Loucy (cell line): Measurements from ENCODE around the gene CYFIP2.

Source experiments
- H2AFZ ChIP-seq: fragments of 200-600 bp; sonication (generic); 2 replicates; pipeline ENCODE4 v1.6.0; 2016; ENCODE audit warnings: antibody characterized with exemption, mild to moderate bottlenecking, low read length, moderate library complexity
- H3F3A ChIP-seq: fragments of 200-600 bp; 2 replicates; pipeline ENCODE4 v1.6.0; 2016; ENCODE audit warnings: antibody characterized with exemption, low read depth, mild to moderate bottlenecking
- H3K27me3 ChIP-seq: fragments of 200-600 bp; sonication (generic); 2 replicates; pipeline ENCODE4 v1.6.1; 2014; ENCODE audit warnings: low read length, mild to moderate bottlenecking; ENCODE audit not compliant: insufficient read depth, poor library complexity, severe bottlenecking
- H3K36me3 ChIP-seq: fragments of 200-600 bp; sonication (generic); 2 replicates; pipeline ENCODE4 v1.6.1; 2016; ENCODE audit warnings: low read length; ENCODE audit not compliant: insufficient read depth
- H3K4me1 ChIP-seq: fragments of 200-600 bp; sonication (generic); 2 replicates; pipeline ENCODE4 v1.5.1; 2014; ENCODE audit warnings: low read length, mild to moderate bottlenecking; ENCODE audit not compliant: insufficient read depth, poor library complexity, severe bottlenecking
- H3K4me2 ChIP-seq: fragments of 200-600 bp; sonication (generic); 2 replicates; pipeline ENCODE4 v1.6.0; 2014; ENCODE audit warnings: antibody characterized with exemption, low read length, low read depth, mild to moderate bottlenecking; ENCODE audit not compliant: poor library complexity, severe bottlenecking
- H3K4me3 ChIP-seq: fragments of 200-600 bp; sonication (generic); 2 replicates; pipeline ENCODE4 v1.5.1; 2014; ENCODE audit warnings: low read length, mild to moderate bottlenecking, mixed read lengths; ENCODE audit not compliant: poor library complexity, severe bottlenecking
- H3K79me2 ChIP-seq: fragments of 200-600 bp; sonication (generic); 2 replicates; pipeline ENCODE4 v1.6.1; 2014; ENCODE audit warnings: low read length; ENCODE audit not compliant: insufficient read depth
- H3K9ac ChIP-seq: fragments of 200-600 bp; sonication (generic); 2 replicates; pipeline ENCODE4 v1.6.0; 2014; ENCODE audit warnings: mild to moderate bottlenecking, low read depth, low read length, moderate library complexity; ENCODE audit not compliant: poor library complexity, severe bottlenecking
- H3K9me2 ChIP-seq: fragments of 200-600 bp; sonication (generic); replicated peaks from 2 replicates; pipeline ENCODE4 v1.6.1; 2016; ENCODE audit warnings: low read depth, low read length, mixed read lengths
- H3K9me3 ChIP-seq: fragments of 200-600 bp; sonication (generic); 2 replicates; pipeline ENCODE4 v1.6.1; 2014; ENCODE audit warnings: mild to moderate bottlenecking, antibody characterized with exemption, low read length, low read depth; ENCODE audit not compliant: insufficient read depth
- H4K20me1 ChIP-seq: fragments of 200-600 bp; sonication (generic); 2 replicates; pipeline ENCODE4 v1.6.0; 2014; ENCODE audit warnings: antibody characterized with exemption, low read length, mild to moderate bottlenecking; ENCODE audit not compliant: insufficient read depth, poor library complexity, severe bottlenecking
- EZH2phosphoT487 ChIP-seq: fragments of 200-600 bp; IDR thresholded peaks from 2 replicates; pipeline ENCODE4 v1.6.1; 2018; ENCODE audit warnings: antibody characterized with exemption, mild to moderate bottlenecking, moderate library complexity, borderline replicate concordance
- TF ChIP-seq, protein P1 (sequence below): fragments of 200-600 bp; sonication (generic); conservative IDR thresholded peaks from 2 replicates; pipeline ENCODE4 v1.5.1; 2014; ENCODE audit warnings: mild to moderate bottlenecking, antibody characterized with exemption, low read length

The CYFIP2 gene

DNA sequence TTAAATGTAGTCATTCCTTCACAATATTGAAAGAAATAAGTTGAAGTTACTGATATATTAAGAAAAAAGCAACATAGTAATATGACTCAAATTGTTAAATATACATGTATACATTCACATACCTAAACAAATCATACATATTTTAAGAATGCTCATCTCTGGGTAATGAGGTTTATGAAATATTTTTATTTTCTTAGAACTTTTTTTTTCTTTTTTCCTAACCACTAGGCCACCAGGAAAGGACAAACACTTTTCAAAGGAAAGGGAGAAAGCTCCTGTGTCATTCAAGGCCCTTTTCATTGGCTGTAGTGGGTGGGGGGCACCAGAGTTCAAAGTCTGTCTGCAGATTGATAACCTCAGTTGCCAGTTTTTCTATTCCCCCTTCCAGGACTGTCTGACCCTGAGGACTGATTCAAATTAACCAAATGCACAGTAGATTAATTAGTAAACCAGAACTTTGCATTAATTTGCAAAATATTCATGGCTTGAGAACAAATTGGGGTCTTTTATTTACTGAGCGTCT, 121.2 kb downstream of the CYFIP2 start:
- H3K4me1 ChIP-seq: no peaks in the 10 kb centered on the region
- no peaks in the 10 kb centered on the region for H3K79me2 ChIP-seq
- no peaks in the 10 kb centered on the region for H3K9me2 ChIP-seq
- no peak overlapping the region for H2AFZ ChIP-seq
- no peak overlapping the region for H3K4me2 ChIP-seq
- H3K9ac ChIP-seq: no peak overlapping the region
- H3K36me3 ChIP-seq: peaks cover 76% of the 10 kb centered on the region; the same call in 1 of the 2 replicates
- no peaks in the 10 kb centered on the region for H3F3A ChIP-seq
- TF ChIP-seq, protein P1, sequence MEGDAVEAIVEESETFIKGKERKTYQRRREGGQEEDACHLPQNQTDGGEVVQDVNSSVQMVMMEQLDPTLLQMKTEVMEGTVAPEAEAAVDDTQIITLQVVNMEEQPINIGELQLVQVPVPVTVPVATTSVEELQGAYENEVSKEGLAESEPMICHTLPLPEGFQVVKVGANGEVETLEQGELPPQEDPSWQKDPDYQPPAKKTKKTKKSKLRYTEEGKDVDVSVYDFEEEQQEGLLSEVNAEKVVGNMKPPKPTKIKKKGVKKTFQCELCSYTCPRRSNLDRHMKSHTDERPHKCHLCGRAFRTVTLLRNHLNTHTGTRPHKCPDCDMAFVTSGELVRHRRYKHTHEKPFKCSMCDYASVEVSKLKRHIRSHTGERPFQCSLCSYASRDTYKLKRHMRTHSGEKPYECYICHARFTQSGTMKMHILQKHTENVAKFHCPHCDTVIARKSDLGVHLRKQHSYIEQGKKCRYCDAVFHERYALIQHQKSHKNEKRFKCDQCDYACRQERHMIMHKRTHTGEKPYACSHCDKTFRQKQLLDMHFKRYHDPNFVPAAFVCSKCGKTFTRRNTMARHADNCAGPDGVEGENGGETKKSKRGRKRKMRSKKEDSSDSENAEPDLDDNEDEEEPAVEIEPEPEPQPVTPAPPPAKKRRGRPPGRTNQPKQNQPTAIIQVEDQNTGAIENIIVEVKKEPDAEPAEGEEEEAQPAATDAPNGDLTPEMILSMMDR: no peak
- no peak for TF ChIP-seq EZH2phosphoT487
- no peak overlapping the region for H3K4me3 ChIP-seq
- no peaks in the 10 kb centered on the region for H3K9me3 ChIP-seq
- no peaks in the 10 kb centered on the region for H3K27me3 ChIP-seq
- no peaks in the 10 kb centered on the region for H4K20me1 ChIP-seq

DNA sequence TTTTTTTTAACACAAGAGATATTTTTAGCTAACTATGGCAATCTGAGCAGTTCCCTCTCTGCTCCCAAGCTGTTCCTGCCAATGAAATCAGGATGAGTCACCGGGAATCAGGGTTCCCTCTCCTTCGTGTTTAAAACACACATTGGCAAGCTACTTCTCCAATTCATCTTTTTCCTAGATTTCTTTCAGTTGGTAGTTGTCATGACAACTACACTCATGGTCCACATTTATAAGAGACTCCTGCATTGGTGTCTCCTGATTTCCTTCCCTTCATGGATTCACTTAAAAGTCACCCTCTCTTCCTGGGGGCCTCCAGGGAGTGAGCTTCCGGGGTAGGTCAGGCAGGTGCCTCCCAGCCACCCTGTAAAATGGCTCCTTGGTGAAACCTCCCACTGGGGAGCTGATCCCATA, 121.8 kb downstream of the CYFIP2 start:
- no peak overlapping the region for H3K4me2 ChIP-seq

DNA sequence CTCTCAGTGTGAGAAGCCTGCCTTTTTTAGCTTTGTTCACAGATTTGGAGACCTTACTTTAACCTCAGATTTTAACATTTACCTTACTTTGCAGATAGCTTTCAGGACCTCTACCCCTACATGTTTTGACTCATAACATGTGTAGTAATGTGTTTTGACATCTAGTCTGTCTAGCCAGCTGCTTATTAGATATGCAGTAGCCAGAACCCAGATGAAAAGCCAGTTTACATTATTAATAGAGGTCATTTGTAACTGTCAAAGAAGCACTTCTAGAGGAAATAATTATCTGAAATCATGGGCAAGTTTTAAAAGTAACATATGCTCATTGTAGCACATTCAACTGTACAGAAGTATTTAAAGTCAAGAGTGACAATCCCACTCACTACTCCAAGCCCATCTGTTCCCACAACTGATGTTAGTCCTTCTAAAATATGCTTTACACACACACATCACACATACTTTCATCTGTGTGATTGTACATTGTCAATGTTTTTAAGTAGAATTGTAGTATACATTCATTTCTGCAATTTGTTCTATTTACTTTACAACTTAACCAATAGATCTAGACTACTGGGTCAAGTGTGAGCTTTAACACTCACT, 122.3 kb downstream of the CYFIP2 start:
- H3K9me2 ChIP-seq: no peaks in the 10 kb centered on the region
- TF ChIP-seq, protein P1: no peak
- no peak for TF ChIP-seq EZH2phosphoT487

More for the DNA sequence above, 121.8 kb downstream of the CYFIP2 start:
- Histone ChIP-seq H3K4me3 (no peak overlapping the region), H3K9me2 (no peaks in the 10 kb centered on the region), H2AFZ (no peak overlapping the region), H3K4me1 (no peaks in the 10 kb centered on the region), H3K27me3 (no peaks in the 10 kb centered on the region), H3K36me3 (peaks cover 76% of the 10 kb centered on the region; the same call in 1 of the 2 replicates), H4K20me1 (no peaks in the 10 kb centered on the region), H3K9ac (no peak overlapping the region), H3K79me2 (no peaks in the 10 kb centered on the region), H3K9me3 (no peaks in the 10 kb centered on the region), H3F3A (no peaks in the 10 kb centered on the region)
- TF ChIP-seq EZH2phosphoT487: no peak
- TF ChIP-seq, protein P1: no peak

More for the DNA sequence above, 122.3 kb downstream of the CYFIP2 start:
- Histone ChIP-seq H3K4me2 (no peak overlapping the region), H3K9me3 (no peaks in the 10 kb centered on the region), H3K4me3 (no peak overlapping the region), H4K20me1 (no peaks in the 10 kb centered on the region), H3K9ac (no peak overlapping the region), H3F3A (no peaks in the 10 kb centered on the region), H3K36me3 (peaks cover 75% of the 10 kb centered on the region; the same call in 1 of the 2 replicates), H3K4me1 (no peaks in the 10 kb centered on the region), H3K27me3 (no peaks in the 10 kb centered on the region), H2AFZ (no peak overlapping the region), H3K79me2 (no peaks in the 10 kb centered on the region)
